Upper lobe of right lung (tissue), 1 donor: ENCODE measurements around the gene PTOV1. TPM values are rescaled to one million over a fixed set of nuclear protein-coding genes. Genes with fewer than 3 reads are reported as not detected.

Source experiments
- ATAC-seq: fragments of 200-7000 bp; cut with Tn5 transposase; one replicate; pipeline ENCODE4 v1.9.1; 2020; ENCODE audit warnings: mild to moderate bottlenecking, moderate library complexity
- DNase-seq: peaks from one replicate; pipeline ENCODE4 v3.0.0-alpha.2; 2020
- H3K27ac ChIP-seq: fragments of 200-600 bp; one replicate; pipeline ENCODE4 v1.8.0; 2022
- H3K27me3 ChIP-seq: fragments of 200-600 bp; one replicate; pipeline ENCODE4 v1.8.0; 2022; ENCODE audit warnings: mild to moderate bottlenecking
- H3K36me3 ChIP-seq: fragments of 200-600 bp; one replicate; pipeline ENCODE4 v1.8.0; 2022
- H3K4me1 ChIP-seq: fragments of 200-600 bp; one replicate; pipeline ENCODE4 v1.8.0; 2022
- H3K4me3 ChIP-seq: fragments of 200-600 bp; one replicate; pipeline ENCODE4 v1.8.0; 2022; ENCODE audit warnings: mild to moderate bottlenecking
- H3K9me3 ChIP-seq: fragments of 200-600 bp; one replicate; pipeline ENCODE4 v1.8.0; 2022
- intact Hi-C: fragments of 100-400 bp; cut with DNase I; formaldehyde crosslinking; loops from one replicate; pipeline ENCODE4 v1.11.0; 2022
- total RNA-seq: library from RNA; stranded (reverse); fragmentation: NEBNext Ultra II Directional; extraction: Animal tissue kit (Norgen Biotek cat#: 25700); gene quantifications from one replicate; pipeline ENCODE4 v1.2.1, GENCODE V29; 2021
- TF ChIP-seq, protein P1 (sequence below): fragments of 200-600 bp; IDR thresholded peaks from one replicate; pipeline ENCODE4 v1.8.0; 2022; ENCODE audit warnings: antibody characterized with exemption
- donor health status: DM: no; HTN: yes; CAD: no; lungs with severe emphysema.

The PTOV1 gene
- total RNA-seq, 1 donor from 2014 or later, result 104 TPM

- DNase-seq, result no peak
- Histone ChIP-seq H3K27ac (no peak overlapping the region), H3K27me3 (no peaks in the 10 kb centered on the region), H3K36me3 (peaks cover 84% of the 10 kb centered on the region), H3K9me3 (no peaks in the 10 kb centered on the region), H3K4me3 (no peak overlapping the region), H3K4me1 (no peaks in the 10 kb centered on the region)
- ATAC-seq, result no peak
- intact Hi-C loops, result no loop called here
- TF ChIP-seq, protein P1, sequence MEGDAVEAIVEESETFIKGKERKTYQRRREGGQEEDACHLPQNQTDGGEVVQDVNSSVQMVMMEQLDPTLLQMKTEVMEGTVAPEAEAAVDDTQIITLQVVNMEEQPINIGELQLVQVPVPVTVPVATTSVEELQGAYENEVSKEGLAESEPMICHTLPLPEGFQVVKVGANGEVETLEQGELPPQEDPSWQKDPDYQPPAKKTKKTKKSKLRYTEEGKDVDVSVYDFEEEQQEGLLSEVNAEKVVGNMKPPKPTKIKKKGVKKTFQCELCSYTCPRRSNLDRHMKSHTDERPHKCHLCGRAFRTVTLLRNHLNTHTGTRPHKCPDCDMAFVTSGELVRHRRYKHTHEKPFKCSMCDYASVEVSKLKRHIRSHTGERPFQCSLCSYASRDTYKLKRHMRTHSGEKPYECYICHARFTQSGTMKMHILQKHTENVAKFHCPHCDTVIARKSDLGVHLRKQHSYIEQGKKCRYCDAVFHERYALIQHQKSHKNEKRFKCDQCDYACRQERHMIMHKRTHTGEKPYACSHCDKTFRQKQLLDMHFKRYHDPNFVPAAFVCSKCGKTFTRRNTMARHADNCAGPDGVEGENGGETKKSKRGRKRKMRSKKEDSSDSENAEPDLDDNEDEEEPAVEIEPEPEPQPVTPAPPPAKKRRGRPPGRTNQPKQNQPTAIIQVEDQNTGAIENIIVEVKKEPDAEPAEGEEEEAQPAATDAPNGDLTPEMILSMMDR, result no peak
Measured at GRCh38 chr19:49831592-49831991, 19.4 kb upstream of the PTOV1 start.

GRCh38 chr19:49832556-49832955 lies 18.4 kb upstream of the PTOV1 start:
- peaks cover 85% of the 10 kb centered on the region for H3K36me3 ChIP-seq
- H3K9me3 ChIP-seq, result no peaks in the 10 kb centered on the region
- TF ChIP-seq, protein P1, result no peak
- H3K27ac ChIP-seq, result no peak overlapping the region
- DNase-seq, result no peak
- intact Hi-C loops, result no loop called here
- no peak overlapping the region for H3K4me3 ChIP-seq
- H3K27me3 ChIP-seq, result no peaks in the 10 kb centered on the region
- no peak for ATAC-seq
- no peaks in the 10 kb centered on the region for H3K4me1 ChIP-seq

- TF ChIP-seq, protein P1, result no peak
Measured at GRCh38 chr19:49833599-49833998, 17.4 kb upstream of the PTOV1 start.

GRCh38 chr19:49835562-49835961 lies 15.4 kb upstream of the PTOV1 start:
- no peaks in the 10 kb centered on the region for H3K9me3 ChIP-seq
- no peak for ATAC-seq
- DNase-seq, result no peak

More at GRCh38 chr19:49833599-49833998, 17.4 kb upstream of the PTOV1 start:
- Histone ChIP-seq H3K4me1 (no peaks in the 10 kb centered on the region), H3K36me3 (peaks cover 79% of the 10 kb centered on the region), H3K27ac (no peak overlapping the region), H3K4me3 (no peak overlapping the region), H3K27me3 (no peaks in the 10 kb centered on the region), H3K9me3 (no peaks in the 10 kb centered on the region)
- intact Hi-C loops, result no loop called here
- no peak for ATAC-seq
- DNase-seq, result no peak

DNA sequence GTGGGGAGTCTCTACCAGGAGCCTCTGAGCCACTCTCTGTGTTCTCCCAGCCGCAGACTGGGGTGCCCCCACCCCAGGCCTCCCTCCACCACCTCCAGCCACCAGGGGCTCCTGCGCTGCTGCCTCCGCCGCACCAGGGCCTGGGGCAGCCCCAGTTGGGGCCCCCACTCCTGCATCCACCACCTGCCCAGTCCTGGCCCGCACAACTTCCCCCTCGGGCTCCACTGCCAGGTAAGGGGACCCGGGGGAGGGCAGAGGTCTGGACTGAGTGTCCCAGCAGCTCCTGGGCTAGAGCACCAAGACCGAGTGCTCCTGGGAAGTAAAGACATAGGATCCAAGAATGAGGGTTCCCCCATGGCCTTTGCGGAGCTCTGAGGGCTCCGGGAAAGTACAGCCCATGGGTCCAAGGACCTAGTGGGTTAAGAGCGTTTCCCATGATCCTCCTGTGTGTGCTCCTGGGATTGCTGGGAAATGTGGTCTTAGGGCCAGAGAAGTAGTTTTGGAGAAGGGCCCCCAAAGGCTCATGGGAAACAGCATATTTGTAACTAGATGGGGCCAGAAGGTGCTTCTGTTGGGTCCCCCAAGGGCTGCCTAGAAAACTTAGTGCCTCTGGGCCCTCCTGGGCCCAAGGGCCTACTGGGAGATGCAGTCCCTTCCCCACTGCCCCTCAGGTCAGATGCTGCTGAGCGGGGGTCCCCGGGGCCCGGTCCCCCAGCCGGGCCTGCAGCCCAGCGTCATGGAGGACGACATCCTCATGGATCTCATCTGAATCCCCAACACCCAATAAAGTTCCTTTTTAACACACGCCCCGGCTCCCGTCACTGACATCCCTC lies 14.6 kb upstream of the PTOV1 start:
- intact Hi-C loops, result no loop called here
- ATAC-seq, result no peak
- Histone ChIP-seq H3K9me3 (no peaks in the 10 kb centered on the region), H3K4me3 (no peak overlapping the region), H3K4me1 (no peaks in the 10 kb centered on the region), H3K36me3 (peaks cover 68% of the 10 kb centered on the region), H3K27me3 (no peaks in the 10 kb centered on the region), H3K27ac (no peak overlapping the region)
- TF ChIP-seq, protein P1, result no peak
- no peak for DNase-seq

More at GRCh38 chr19:49835562-49835961, 15.4 kb upstream of the PTOV1 start:
- TF ChIP-seq, protein P1, result no peak
- no peaks in the 10 kb centered on the region for H3K4me1 ChIP-seq
- intact Hi-C loops, result no loop called here
- H3K4me3 ChIP-seq, result no peak overlapping the region
- H3K27ac ChIP-seq, result no peak overlapping the region
- H3K36me3 ChIP-seq, result peaks cover 76% of the 10 kb centered on the region
- no peaks in the 10 kb centered on the region for H3K27me3 ChIP-seq
